Left lung (tissue), 10 donors: ENCODE measurements around the gene ASIP. TPM values are rescaled to one million over a fixed set of nuclear protein-coding genes. Genes with fewer than 3 reads are reported as not detected.
"Not testable (repeated sequence)": the region's sequence is repeated elsewhere in the genome, so short reads cannot be mapped to it uniquely, and the experiment has no call there.

Source experiments
- ATAC-seq: fragments of 200-7000 bp; cut with Tn5 transposase; one replicate; pipeline ENCODE4 v1.9.1; 2020; ENCODE audit warnings: moderate library complexity
- DNase-seq, 4 donors: peaks; one replicate each; pipeline ENCODE4 v3.0.0-alpha.2; 2013 to 2020
- H3K27ac ChIP-seq, 2 donors: fragments of 200-600 bp; sonication (generic) in 1 of 2; one replicate each; pipeline versions ENCODE4 v1.5.0 to v1.8.0; 2020 to 2021
- H3K27me3 ChIP-seq, 2 donors: fragments of 200-600 bp; sonication (generic) in 1 of 2; one replicate each; pipeline versions ENCODE4 v1.5.0 to v1.8.0; 2020 to 2021
- H3K36me3 ChIP-seq, 2 donors: fragments of 200-600 bp; sonication (generic) in 1 of 2; one replicate each; pipeline versions ENCODE4 v1.5.0 to v1.8.0; 2020 to 2021
- H3K4me1 ChIP-seq, 2 donors: fragments of 200-600 bp; one replicate each; pipeline ENCODE4 v1.8.0; 2021
- H3K4me3 ChIP-seq, 2 donors: fragments of 200-600 bp; sonication (generic) in 1 of 2; one replicate each; pipeline versions ENCODE4 v1.5.0 to v1.8.0; 2020 to 2021; ENCODE audit warnings: mild to moderate bottlenecking in 1 of 2
- H3K9me3 ChIP-seq, 2 donors: fragments of 200-600 bp; sonication (generic) in 1 of 2; one replicate each; pipeline versions ENCODE4 v1.5.0 to v1.8.0; 2020 to 2021
- CTCF ChIP-seq, 2 donors: fragments of 200-600 bp; sonication (generic) in 1 of 2; IDR thresholded peaks; one replicate each; pipeline versions ENCODE4 v1.5.0 to v1.8.0; 2021; ENCODE audit warnings: antibody characterized with exemption in 2 of 2
- intact Hi-C, 2 donors: fragments of 100-400 bp; cut with DNase I; formaldehyde crosslinking; loops; one replicate each; pipeline versions ENCODE4 v1.11.2 to v1.14.2; 2022
- polyA plus RNA-seq, 6 donors: library from polyadenylated mRNA; unstranded; fragments of 120-200 nt; gene quantifications; one replicate each; pipeline ENCODE4 v1.2.1, GENCODE V29; 2013; ENCODE audit not compliant: insufficient read length in 6 of 6
- total RNA-seq, 2 donors: library from RNA; stranded (reverse); fragmentation: NEBNext Ultra II Directional; extraction: Animal tissue kit (Norgen Biotek cat#: 25700); gene quantifications; one replicate each; pipeline ENCODE4 v1.2.1, GENCODE V29; 2021
- donor health status: DM: no; HTN: yes; CAD: no.
- donor health status: DM: no; HTN: no; CAD: no.

ASIP gene
- total and polyA plus RNA-seq, 8 donors: 0.29 to 0.79 (median 0.36) TPM; not detected in 4

GRCh38 chr20:34250005-34250404 is 8.8 kb downstream of the ASIP start:
- H3K4me1 ChIP-seq: peaks cover 0 to 22% of the 10 kb centered on the region in 2 donors
- no peaks in the 10 kb centered on the region for H3K9me3 ChIP-seq
- ATAC-seq (no peak), DNase-seq (no peak)
- intact Hi-C loops: no loop called here
- no peaks in the 10 kb centered on the region for H3K36me3 ChIP-seq
- H3K27me3 ChIP-seq: no peaks in the 10 kb centered on the region
- no peak overlapping the region for H3K4me3 ChIP-seq
- H3K27ac ChIP-seq: no peak overlapping the region
- no peak for TF ChIP-seq CTCF (IDR thresholded peaks at IDR 0.05)

GRCh38 chr20:34251619-34252018 is 10.4 kb downstream of the ASIP start:
- H3K27me3 ChIP-seq: no peaks in the 10 kb centered on the region
- no peak for TF ChIP-seq CTCF (IDR thresholded peaks at IDR 0.05)
- no peaks in the 10 kb centered on the region for H3K9me3 ChIP-seq
- H3K4me1 ChIP-seq: peaks cover 0 to 22% of the 10 kb centered on the region in 2 donors
- ATAC-seq: no peak
- H3K36me3 ChIP-seq: no peaks in the 10 kb centered on the region
- intact Hi-C loops: no loop called here
- no peak for DNase-seq
- no peak overlapping the region for H3K27ac ChIP-seq
- no peak overlapping the region for H3K4me3 ChIP-seq

- intact Hi-C loops, DNase-seq, H3K9me3 ChIP-seq, H3K4me3 ChIP-seq, H3K36me3 ChIP-seq, ATAC-seq, H3K27ac ChIP-seq, H3K27me3 ChIP-seq: not testable (repeated sequence)
- peaks cover 0 to 19% of the 10 kb centered on the region in 2 donors for H3K4me1 ChIP-seq
Observed at GRCh38 chr20:34252431-34253086, 11.3 kb downstream of the ASIP start.

GRCh38 chr20:34254979-34255378 is 13.8 kb downstream of the ASIP start:
- no peak overlapping the region for H3K4me3 ChIP-seq
- no peaks in the 10 kb centered on the region for H3K9me3 ChIP-seq
- ATAC-seq: no peak
- peaks cover 0 to 2% of the 10 kb centered on the region in 2 donors for H3K4me1 ChIP-seq
- no peak for TF ChIP-seq CTCF (IDR thresholded peaks at IDR 0.05)
- intact Hi-C loops: no loop called here
- H3K36me3 ChIP-seq: no peaks in the 10 kb centered on the region
- H3K27me3 ChIP-seq: no peaks in the 10 kb centered on the region
- no peak overlapping the region for H3K27ac ChIP-seq
- no peak for DNase-seq

GRCh38 chr20:34256629-34257124 is 15.5 kb downstream of the ASIP start:
- intact Hi-C loops: no loop called here
- Histone ChIP-seq H3K27me3 (no peaks in the 10 kb centered on the region), H3K36me3 (no peaks in the 10 kb centered on the region), H3K4me1 (no peaks in the 10 kb centered on the region), H3K4me3 (no peak overlapping the region), H3K9me3 (no peaks in the 10 kb centered on the region), H3K27ac (no peak overlapping the region)
- no peak for TF ChIP-seq CTCF (IDR thresholded peaks at IDR 0.05)
- no peak for DNase-seq
- ATAC-seq: no peak
